PC-3 (cell line): ENCODE data around the gene FSD1. TPM values are rescaled to one million over a fixed set of nuclear protein-coding genes. Genes with fewer than 3 reads are reported as not detected.

Source experiments
- ATAC-seq: fragments of 200-7000 bp; cut with Tn5 transposase; 2 replicates; pipeline ENCODE4 v1.9.1; 2020; ENCODE audit warnings: mild to moderate bottlenecking, moderate library complexity
- BruUV-seq: library from RNA; stranded (reverse); fragments of 400-500 nt; replicated peaks from 2 replicates; lab custom pipeline; 2021; lab: Mats Ljungman, UMichigan
- CTCF ChIA-PET: fragments of 300-600 bp; sonication (Branson Sonifier 250); formaldehyde crosslinking; loops from one replicate; lab custom pipeline; 2022; ENCODE audit warnings: antibody characterized with exemption; lab: Charles Lee
- POLR2A ChIA-PET: fragments of 300-600 bp; sonication (Branson Sonifier 250); formaldehyde crosslinking; loops from one replicate; lab custom pipeline; 2022; ENCODE audit warnings: antibody characterized with exemption; ENCODE audit not compliant: unreplicated experiment; lab: Charles Lee
- DNase-seq: peaks from one replicate; pipeline ENCODE4 v3.0.0-alpha.2; 2015
- H2AFZ ChIP-seq: fragments of 300-600 bp; sonication (generic); 2 replicates; pipeline ENCODE4 v1.6.0; 2016; ENCODE audit warnings: antibody characterized with exemption, low read length
- H3F3A ChIP-seq: fragments of 300-600 bp; sonication (generic); one replicate; pipeline ENCODE4 v1.6.0; 2017; ENCODE audit warnings: antibody characterized with exemption, low read length, control low read depth, mild to moderate bottlenecking; ENCODE audit not compliant: unreplicated experiment
- H3K27ac ChIP-seq: fragments of 300-600 bp; sonication (generic); 2 replicates; pipeline ENCODE4 v1.5.1; 2016; ENCODE audit warnings: mild to moderate bottlenecking, low read length
- H3K27me3 ChIP-seq: fragments of 300-600 bp; sonication (generic); 2 replicates; pipeline ENCODE4 v1.6.1; 2016; ENCODE audit warnings: low read length, mixed read lengths
- H3K36me3 ChIP-seq: fragments of 300-600 bp; sonication (generic); 2 replicates; pipeline ENCODE4 v1.6.1; 2016; ENCODE audit warnings: low read depth, mixed run types, low read length, mixed read lengths
- H3K4me1 ChIP-seq: fragments of 300-600 bp; sonication (generic); 2 replicates; pipeline ENCODE4 v1.5.1; 2016; ENCODE audit warnings: low read length; ENCODE audit not compliant: insufficient read depth
- H3K4me2 ChIP-seq: fragments of 300-600 bp; sonication (generic); 2 replicates; pipeline ENCODE4 v1.6.0; 2016; ENCODE audit warnings: low read length
- H3K4me3 ChIP-seq: fragments of 300-600 bp; sonication (generic); 2 replicates; pipeline ENCODE4 v1.5.1; 2016; ENCODE audit warnings: mild to moderate bottlenecking, low read length, mixed read lengths
- H3K79me2 ChIP-seq: fragments of 300-600 bp; sonication (generic); 2 replicates; pipeline ENCODE4 v1.6.1; 2017; ENCODE audit warnings: low read length, mixed read lengths
- H3K9ac ChIP-seq: fragments of 300-600 bp; sonication (generic); 2 replicates; pipeline ENCODE4 v1.6.0; 2016; ENCODE audit warnings: mild to moderate bottlenecking, low read length
- H3K9me2 ChIP-seq: fragments of 300-600 bp; sonication (generic); replicated peaks from 2 replicates; pipeline ENCODE4 v1.6.1; 2016; ENCODE audit warnings: mixed run types, low read length, mixed read lengths
- H3K9me3 ChIP-seq: fragments of 300-600 bp; sonication (generic); 2 replicates; pipeline ENCODE4 v1.6.1; 2016; ENCODE audit warnings: low read length, mixed read lengths
- H4K20me1 ChIP-seq: fragments of 300-600 bp; sonication (generic); 2 replicates; pipeline ENCODE4 v1.6.1; 2016; ENCODE audit warnings: low read length, mixed read lengths
- CTCF ChIP-seq: fragments of 300-600 bp; sonication (generic); conservative IDR thresholded peaks from 2 replicates; pipeline ENCODE4 v1.5.1; 2017; ENCODE audit warnings: antibody characterized with exemption, low read depth, mild to moderate bottlenecking, low read length
- EZH2 ChIP-seq: fragments of 300-600 bp; sonication (generic); IDR thresholded peaks from one replicate; pipeline ENCODE4 v1.6.1; 2017; ENCODE audit warnings: antibody characterized with exemption, mild to moderate bottlenecking, low read length; ENCODE audit not compliant: unreplicated experiment
- EZH2phosphoT487 ChIP-seq: fragments of 300-600 bp; sonication (generic); IDR thresholded peaks from 2 replicates; pipeline ENCODE4 v1.6.1; 2018; ENCODE audit warnings: mild to moderate bottlenecking, antibody characterized with exemption, low read length, borderline replicate concordance
- intact Hi-C: fragments of 100-400 bp; cut with micrococcal nuclease; formaldehyde crosslinking; loops from 2 replicates; pipeline ENCODE4 v1.9.0; 2023
- total RNA-seq: library from RNA; depleted of rRNA; stranded (reverse); fragments of >200 nt; gene quantifications from 2 replicates; pipeline ENCODE4 v1.2.3, GENCODE V29; 2014

Gene FSD1
- total RNA-seq, 1 experiment from 2014 or later = 8.7 TPM

GRCh38 chr19:4288091-4288777, 16.2 kb upstream of the FSD1 start:
- Histone ChIP-seq H3F3A (no peaks in the 10 kb centered on the region), H3K4me2 (no peak overlapping the region), H4K20me1 (no peaks in the 10 kb centered on the region), H2AFZ (no peak overlapping the region), H3K4me3 (no peak overlapping the region), H3K79me2 (no peaks in the 10 kb centered on the region), H3K9me2 (no peaks in the 10 kb centered on the region), H3K9ac (no peak overlapping the region), H3K27me3 (no peaks in the 10 kb centered on the region), H3K9me3 (no peaks in the 10 kb centered on the region), H3K36me3 (no peaks in the 10 kb centered on the region), H3K27ac (no peak overlapping the region), H3K4me1 (no peaks in the 10 kb centered on the region)
- no TSS peak for BruUV-seq
- CTCF ChIA-PET = no interaction called here
- DNase-seq = peak; percentile 9
- ATAC-seq = no peak
- TF ChIP-seq EZH2phosphoT487 (no peak), EZH2 (no peak), CTCF (no peak)
- POLR2A ChIA-PET = no interaction called here
- intact Hi-C loops = no loop called here

- no peaks in the 10 kb centered on the region for H3K36me3 ChIP-seq
- H3K4me2 ChIP-seq = no peak overlapping the region
- no peaks in the 10 kb centered on the region for H3K79me2 ChIP-seq
- intact Hi-C loops = no loop called here
- no peaks in the 10 kb centered on the region for H3F3A ChIP-seq
- DNase-seq = no peak
- no peaks in the 10 kb centered on the region for H3K27me3 ChIP-seq
- no peaks in the 10 kb centered on the region for H4K20me1 ChIP-seq
- H3K9ac ChIP-seq = no peak overlapping the region
- no peak overlapping the region for H2AFZ ChIP-seq
- TF ChIP-seq EZH2phosphoT487 (no peak), CTCF (no peak), EZH2 (no peak)
- POLR2A ChIA-PET = no interaction called here
- ATAC-seq = no peak
- no peak overlapping the region for H3K4me3 ChIP-seq
- no peaks in the 10 kb centered on the region for H3K9me2 ChIP-seq
- CTCF ChIA-PET = no interaction called here
- no TSS peak for BruUV-seq
- H3K9me3 ChIP-seq = no peaks in the 10 kb centered on the region
- H3K27ac ChIP-seq = no peak overlapping the region
- H3K4me1 ChIP-seq = no peaks in the 10 kb centered on the region
Measured at GRCh38 chr19:4291184-4291732, 13.1 kb upstream of the FSD1 start.

- H3K9ac ChIP-seq = no peak overlapping the region
- no peaks in the 10 kb centered on the region for H3F3A ChIP-seq
- no TSS peak for BruUV-seq
- H3K4me3 ChIP-seq = no peak overlapping the region
- POLR2A ChIA-PET = no interaction called here
- TF ChIP-seq EZH2 (no peak), CTCF (no peak), EZH2phosphoT487 (no peak)
- DNase-seq (no peak), ATAC-seq (no peak)
- intact Hi-C loops = no loop called here
- no peak overlapping the region for H3K4me2 ChIP-seq
- H3K9me2 ChIP-seq = no peaks in the 10 kb centered on the region
- no peaks in the 10 kb centered on the region for H3K79me2 ChIP-seq
- H2AFZ ChIP-seq = no peak overlapping the region
- H3K9me3 ChIP-seq = no peaks in the 10 kb centered on the region
- H3K4me1 ChIP-seq = no peaks in the 10 kb centered on the region
- no peaks in the 10 kb centered on the region for H3K27me3 ChIP-seq
- H3K27ac ChIP-seq = no peak overlapping the region
- CTCF ChIA-PET = no interaction called here
- H4K20me1 ChIP-seq = no peaks in the 10 kb centered on the region
- H3K36me3 ChIP-seq = no peaks in the 10 kb centered on the region
Measured at GRCh38 chr19:4292515-4292914, 11.9 kb upstream of the FSD1 start.
